ENCODE results near the gene TLE7. TPM values are rescaled to one million over a fixed set of nuclear protein-coding genes. Genes with fewer than 3 reads are reported as not detected.

TLE7 gene
- total RNA-seq, 1 donor from 2014 or later: not detected

DNA sequence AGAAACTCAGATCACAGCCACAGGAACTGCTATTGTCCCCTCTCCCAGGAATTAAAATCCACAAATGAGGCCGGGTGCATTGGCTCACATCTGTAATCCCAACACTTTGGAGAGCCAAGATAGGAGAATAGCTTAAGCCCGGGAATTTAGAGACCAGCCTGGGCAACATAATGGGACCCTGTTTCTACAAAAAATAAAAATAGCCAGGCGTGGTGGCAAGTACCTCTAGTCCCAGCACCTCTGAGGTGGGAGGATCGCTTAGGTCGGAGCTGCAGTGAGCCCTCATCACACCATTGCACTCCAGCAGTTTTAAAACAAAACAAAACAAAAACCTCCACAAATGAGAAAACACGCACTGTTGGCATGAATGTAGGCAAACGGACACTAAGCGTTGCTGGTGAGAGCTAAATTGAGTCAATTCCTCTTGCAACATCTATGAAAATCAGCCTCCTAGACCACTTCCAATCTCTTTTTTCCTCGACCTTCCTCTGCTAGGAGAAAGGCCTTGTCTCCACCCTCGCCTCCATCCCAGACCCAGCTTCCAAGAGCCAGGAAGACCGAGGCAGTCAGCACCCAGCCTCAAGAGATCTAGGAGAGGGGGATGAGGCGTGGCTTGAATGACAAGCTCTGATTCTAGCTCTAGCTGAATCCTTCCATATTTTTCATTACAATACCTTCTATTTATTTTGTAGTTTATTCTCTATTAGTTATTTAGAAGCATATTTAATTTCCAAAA is 14.8 kb downstream of the TLE7 start:
- DNase-seq (ENCODE audit: low spot score): no peak
- Mint-ChIP-seq H3K27me3 (ENCODE audit: unreplicated experiment) (peaks cover 14% of the 10 kb centered on the region), H3K27ac (ENCODE audit: unreplicated experiment) (no peak overlapping the region), H3K9me3 (ENCODE audit: unreplicated experiment) (no peaks in the 10 kb centered on the region), H3K4me1 (ENCODE audit: unreplicated experiment) (peaks cover 7% of the 10 kb centered on the region), H3K4me3 (ENCODE audit: unreplicated experiment) (peak overlapping the region; percentile 86), H3K36me3 (ENCODE audit: low read depth, unreplicated experiment) (peaks cover 9% of the 10 kb centered on the region)
- TF ChIP-seq, protein P1, sequence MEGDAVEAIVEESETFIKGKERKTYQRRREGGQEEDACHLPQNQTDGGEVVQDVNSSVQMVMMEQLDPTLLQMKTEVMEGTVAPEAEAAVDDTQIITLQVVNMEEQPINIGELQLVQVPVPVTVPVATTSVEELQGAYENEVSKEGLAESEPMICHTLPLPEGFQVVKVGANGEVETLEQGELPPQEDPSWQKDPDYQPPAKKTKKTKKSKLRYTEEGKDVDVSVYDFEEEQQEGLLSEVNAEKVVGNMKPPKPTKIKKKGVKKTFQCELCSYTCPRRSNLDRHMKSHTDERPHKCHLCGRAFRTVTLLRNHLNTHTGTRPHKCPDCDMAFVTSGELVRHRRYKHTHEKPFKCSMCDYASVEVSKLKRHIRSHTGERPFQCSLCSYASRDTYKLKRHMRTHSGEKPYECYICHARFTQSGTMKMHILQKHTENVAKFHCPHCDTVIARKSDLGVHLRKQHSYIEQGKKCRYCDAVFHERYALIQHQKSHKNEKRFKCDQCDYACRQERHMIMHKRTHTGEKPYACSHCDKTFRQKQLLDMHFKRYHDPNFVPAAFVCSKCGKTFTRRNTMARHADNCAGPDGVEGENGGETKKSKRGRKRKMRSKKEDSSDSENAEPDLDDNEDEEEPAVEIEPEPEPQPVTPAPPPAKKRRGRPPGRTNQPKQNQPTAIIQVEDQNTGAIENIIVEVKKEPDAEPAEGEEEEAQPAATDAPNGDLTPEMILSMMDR (IDR thresholded peaks at IDR 0.05; ENCODE audit: unreplicated experiment): no peak

DNA sequence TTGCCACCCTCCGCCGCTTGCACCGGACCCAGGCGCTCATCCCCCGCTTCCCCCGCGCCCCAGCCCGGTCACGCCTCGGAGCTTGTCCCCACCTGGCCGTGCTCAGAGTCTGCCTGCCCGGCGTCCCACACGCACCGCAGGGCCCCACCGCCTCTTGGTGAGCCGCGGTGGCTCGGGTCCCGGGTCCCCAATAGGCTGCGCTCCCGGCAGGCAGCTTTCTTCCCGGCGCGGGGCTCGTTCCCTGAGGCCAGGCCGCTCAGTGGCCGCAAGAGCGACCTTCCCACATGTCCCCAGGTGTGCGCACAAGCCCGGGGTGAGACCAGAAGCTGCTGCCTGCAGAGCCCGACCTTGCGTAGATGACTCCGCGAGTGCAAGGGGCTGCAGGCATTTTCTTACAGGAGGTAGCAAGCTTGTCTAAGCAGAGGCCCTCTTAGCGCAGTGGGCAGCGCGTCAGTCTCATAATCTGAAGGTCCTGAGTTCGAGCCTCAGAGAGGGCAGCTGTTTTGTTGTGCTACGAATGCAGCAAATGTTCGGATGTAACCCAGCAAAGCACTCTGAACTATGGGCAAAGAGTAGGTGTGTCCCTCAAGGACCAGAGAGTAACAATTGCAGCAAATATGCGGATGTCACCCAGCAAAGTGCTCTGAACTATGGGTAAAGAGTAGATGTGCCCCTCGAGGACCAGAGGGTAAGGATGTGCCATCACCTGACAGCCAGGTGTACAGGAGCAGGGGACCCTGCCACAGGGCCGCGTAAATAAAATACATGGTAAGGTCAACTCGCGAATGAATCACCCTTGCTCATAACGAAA is 15.6 kb downstream of the TLE7 start:
- TF ChIP-seq, protein P1 (IDR thresholded peaks at IDR 0.05; ENCODE audit: unreplicated experiment): no peak
- Mint-ChIP-seq H3K36me3 (ENCODE audit: low read depth, unreplicated experiment) (peaks cover 9% of the 10 kb centered on the region), H3K4me3 (ENCODE audit: unreplicated experiment) (peak overlapping the region; percentile 86), H3K4me1 (ENCODE audit: unreplicated experiment) (peaks cover 7% of the 10 kb centered on the region), H3K27ac (ENCODE audit: unreplicated experiment) (peak overlapping the region; percentile 87), H3K27me3 (ENCODE audit: unreplicated experiment) (peaks cover 14% of the 10 kb centered on the region), H3K9me3 (ENCODE audit: unreplicated experiment) (no peaks in the 10 kb centered on the region)
- peak; percentile 86 for DNase-seq (ENCODE audit: low spot score)

DNA sequence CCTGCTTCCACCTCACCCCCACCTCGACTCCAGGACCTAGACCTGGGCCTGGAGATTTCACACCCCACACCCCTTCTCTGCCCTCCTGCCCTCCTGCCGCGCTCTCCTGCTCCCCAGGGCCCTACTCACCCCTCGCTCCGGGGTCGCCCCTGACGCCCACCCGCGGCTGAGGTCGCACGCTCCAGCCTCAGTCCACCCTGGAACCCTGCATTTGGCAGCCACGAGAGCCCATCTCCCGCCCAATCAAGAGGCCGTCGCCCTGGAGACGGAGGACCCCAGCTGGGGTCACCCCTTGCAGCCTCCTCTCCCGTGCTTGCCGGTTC is 16.1 kb downstream of the TLE7 start:
- Mint-ChIP-seq H3K4me1 (ENCODE audit: unreplicated experiment) (peaks cover 7% of the 10 kb centered on the region), H3K9me3 (ENCODE audit: unreplicated experiment) (no peaks in the 10 kb centered on the region), H3K36me3 (ENCODE audit: low read depth, unreplicated experiment) (peaks cover 9% of the 10 kb centered on the region), H3K27ac (ENCODE audit: unreplicated experiment) (no peak overlapping the region), H3K27me3 (ENCODE audit: unreplicated experiment) (peaks cover 14% of the 10 kb centered on the region), H3K4me3 (ENCODE audit: unreplicated experiment) (peak overlapping the region; percentile 86)
- no peak for DNase-seq (ENCODE audit: low spot score)
- TF ChIP-seq, protein P1 (IDR thresholded peaks at IDR 0.05; ENCODE audit: unreplicated experiment): no peak

DNA sequence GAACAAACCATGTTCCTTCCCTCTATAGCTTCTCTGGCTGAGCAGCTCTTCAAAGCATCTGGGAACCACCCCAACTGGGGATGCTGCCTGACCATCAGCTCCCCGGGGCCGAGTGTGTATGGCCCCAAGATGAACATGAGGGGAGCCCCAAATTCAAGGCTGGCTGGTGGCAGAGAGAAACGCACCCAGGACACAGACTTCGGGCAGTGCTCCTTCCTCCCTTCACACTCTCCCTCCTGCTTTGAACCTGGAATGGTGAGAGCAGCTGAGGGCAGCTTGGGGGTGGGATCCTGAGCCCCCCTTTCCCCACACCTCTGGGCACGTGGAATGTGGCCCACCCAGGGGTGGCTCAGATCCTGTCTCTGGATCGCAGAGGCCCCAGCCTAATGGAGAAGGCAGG is 17.2 kb downstream of the TLE7 start:
- no peak overlapping the region for H3K27ac Mint-ChIP-seq (ENCODE audit: unreplicated experiment)
- H3K9me3 Mint-ChIP-seq (ENCODE audit: unreplicated experiment): no peaks in the 10 kb centered on the region
- peak overlapping the region; percentile 74 for H3K4me3 Mint-ChIP-seq (ENCODE audit: unreplicated experiment)
- TF ChIP-seq, protein P1 (IDR thresholded peaks at IDR 0.05; ENCODE audit: unreplicated experiment): no peak
- DNase-seq (ENCODE audit: low spot score): no peak
- peaks cover 7% of the 10 kb centered on the region for H3K4me1 Mint-ChIP-seq (ENCODE audit: unreplicated experiment)
- H3K36me3 Mint-ChIP-seq (ENCODE audit: low read depth, unreplicated experiment): peaks cover 9% of the 10 kb centered on the region
- peaks cover 13% of the 10 kb centered on the region for H3K27me3 Mint-ChIP-seq (ENCODE audit: unreplicated experiment)

DNA sequence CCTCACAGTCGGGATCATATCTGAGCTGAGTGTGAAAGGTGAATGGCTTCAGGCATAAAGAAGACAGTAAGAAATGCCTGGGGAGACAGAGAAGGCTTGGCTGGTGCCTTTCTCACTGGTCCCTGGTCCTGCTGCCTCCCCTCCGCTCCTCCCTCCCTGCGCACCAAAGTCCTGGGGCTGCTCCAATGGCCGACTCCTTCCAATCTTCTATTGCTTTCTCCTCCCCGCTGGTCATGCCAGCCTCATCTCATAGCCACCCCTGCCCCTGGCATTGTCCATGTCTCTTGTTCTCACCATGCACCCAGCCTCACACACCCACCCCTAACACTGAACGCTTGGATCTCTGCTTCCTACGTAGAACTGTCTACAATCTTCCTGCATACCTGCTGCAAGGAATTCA is 18.0 kb downstream of the TLE7 start:
- H3K27me3 Mint-ChIP-seq (ENCODE audit: unreplicated experiment): peaks cover 13% of the 10 kb centered on the region
- H3K4me1 Mint-ChIP-seq (ENCODE audit: unreplicated experiment): peaks cover 7% of the 10 kb centered on the region
- H3K27ac Mint-ChIP-seq (ENCODE audit: unreplicated experiment): no peak overlapping the region
- DNase-seq (ENCODE audit: low spot score): no peak
- H3K9me3 Mint-ChIP-seq (ENCODE audit: unreplicated experiment): no peaks in the 10 kb centered on the region
- peaks cover 9% of the 10 kb centered on the region for H3K36me3 Mint-ChIP-seq (ENCODE audit: low read depth, unreplicated experiment)
- no peak overlapping the region for H3K4me3 Mint-ChIP-seq (ENCODE audit: unreplicated experiment)
- TF ChIP-seq, protein P1 (IDR thresholded peaks at IDR 0.05; ENCODE audit: unreplicated experiment): no peak
